Liver (tissue), 9 donors: ENCODE measurements around the gene DDR1. TPM values are rescaled to one million over a fixed set of nuclear protein-coding genes. Genes with fewer than 3 reads are reported as not detected.
"Not testable (repeated sequence)": the region's sequence is repeated elsewhere in the genome, so short reads cannot be mapped to it uniquely, and the experiment has no call there.

Experiments
- DNase-seq: peaks from one replicate; pipeline ENCODE4 v3.0.0-alpha.2; 2017; ENCODE audit warnings: low spot score
- H3K27ac ChIP-seq, 2 donors: one replicate each; pipeline ENCODE4 v1.7.0; 2013; ENCODE audit warnings: inconsistent platforms in 2 of 2, low read length in 2 of 2, control low read depth in 1 of 2, low read depth in 1 of 2, mild to moderate bottlenecking in 1 of 2
- H3K27me3 ChIP-seq, 4 donors: one replicate each; pipeline versions ENCODE4 v1.6.1 to v1.7.0; 2013; ENCODE audit warnings: low read length in 3 of 4, inconsistent platforms in 1 of 4, mild to moderate bottlenecking in 1 of 4, moderate library complexity in 1 of 4; ENCODE audit not compliant: control insufficient read depth in 4 of 4, insufficient read depth in 4 of 4
- H3K36me3 ChIP-seq, 4 donors: one replicate each; pipeline versions ENCODE4 v1.6.1 to v1.7.0; 2013; ENCODE audit warnings: low read length in 3 of 4, mild to moderate bottlenecking in 3 of 4, low read depth in 1 of 4, moderate library complexity in 1 of 4; ENCODE audit not compliant: control insufficient read depth in 4 of 4, insufficient read depth in 3 of 4
- H3K4me1 ChIP-seq, 4 donors: one replicate each; pipeline versions ENCODE4 v1.6.1 to v1.7.0; 2013; ENCODE audit warnings: low read length in 3 of 4, mild to moderate bottlenecking in 3 of 4, moderate library complexity in 1 of 4; ENCODE audit not compliant: control insufficient read depth in 4 of 4, insufficient read depth in 4 of 4
- H3K4me3 ChIP-seq, 3 donors: one replicate each; pipeline versions ENCODE4 v1.6.1 to v1.7.0; 2013; ENCODE audit warnings: low read length in 3 of 3, control low read depth in 1 of 3, low read depth in 1 of 3, mild to moderate bottlenecking in 1 of 3
- H3K9ac ChIP-seq, 2 donors: one replicate each; pipeline ENCODE4 v1.7.0; 2013; ENCODE audit warnings: low read length in 2 of 2, mild to moderate bottlenecking in 2 of 2, moderate library complexity in 2 of 2, control low read depth in 1 of 2, low read depth in 1 of 2
- H3K9me3 ChIP-seq, 4 donors: one replicate each; pipeline versions ENCODE4 v1.6.1 to v1.7.0; 2013; ENCODE audit warnings: low read length in 3 of 4; ENCODE audit not compliant: control insufficient read depth in 4 of 4
- FOXA1 ChIP-seq: IDR thresholded peaks from 2 replicates; pipeline ENCODE4 v1.6.1; 2016; ENCODE audit warnings: antibody characterized with exemption
- FOXA2 ChIP-seq: IDR thresholded peaks from 2 replicates; pipeline ENCODE4 v1.6.1; 2016; ENCODE audit warnings: antibody characterized with exemption
- GABPA ChIP-seq, 2 donors: IDR thresholded peaks in 1 of 2; conservative IDR thresholded peaks in 1 of 2; 2 replicates each; pipeline ENCODE4 v1.6.1; 2016; ENCODE audit warnings: antibody characterized with exemption in 2 of 2, mild to moderate bottlenecking in 1 of 2, moderate library complexity in 1 of 2
- HNF4G ChIP-seq: IDR thresholded peaks from 2 replicates; pipeline ENCODE4 v1.6.1; 2016; ENCODE audit warnings: antibody characterized with exemption
- JUND ChIP-seq, 2 donors: IDR thresholded peaks; 2 replicates each; pipeline ENCODE4 v1.6.1; 2016; ENCODE audit warnings: antibody characterized with exemption in 2 of 2
- NR2F2 ChIP-seq: IDR thresholded peaks from 2 replicates; pipeline ENCODE4 v1.6.1; 2016; ENCODE audit warnings: antibody characterized with exemption
- RAD21 ChIP-seq, 2 donors: IDR thresholded peaks; 2 replicates each; pipeline ENCODE4 v1.6.1; 2016; ENCODE audit warnings: antibody characterized with exemption in 2 of 2, mild to moderate bottlenecking in 2 of 2
- RXRA ChIP-seq, 2 donors: IDR thresholded peaks; 2 replicates each; pipeline ENCODE4 v1.6.1; 2017 to 2018; ENCODE audit warnings: antibody characterized with exemption in 2 of 2, mild to moderate bottlenecking in 1 of 2
- SP1 ChIP-seq: IDR thresholded peaks from 2 replicates; pipeline ENCODE4 v1.6.1; 2018; ENCODE audit warnings: antibody characterized with exemption, mild to moderate bottlenecking
- TAF1 ChIP-seq: conservative IDR thresholded peaks from 2 replicates; pipeline ENCODE4 v1.6.1; 2016; ENCODE audit warnings: antibody characterized with exemption, mild to moderate bottlenecking
- YY1 ChIP-seq: IDR thresholded peaks from 2 replicates; pipeline ENCODE4 v1.6.1; 2016; ENCODE audit warnings: antibody characterized with exemption, mild to moderate bottlenecking
- WGBS: extraction: QIAGEN DNeasy Blood & Tissue Kit; methylation state at CpG from one replicate; pipeline ENCODE4 v1.1.7; 2013; 5-methylcytosine and 5-hydroxymethylcytosine counted together
- polyA plus RNA-seq, 2 donors: library from polyadenylated mRNA; stranded (reverse) in 1 of 2; unstranded in 1 of 2; fragments of 200-250 nt in 1 of 2; fragments of >200 nt in 1 of 2; fragmentation: Nextera tagmentation in 1 of 2; extraction: Ambion mirVana in 1 of 2; gene quantifications; one replicate each; pipeline versions ENCODE4 v1.2.1 to v1.2.3, GENCODE V29; 2013 to 2015
- total RNA-seq, 2 donors: library from RNA; depleted of rRNA; stranded (reverse); fragments of >200 nt; gene quantifications; one replicate each; pipeline ENCODE4 v1.2.3, GENCODE V29; 2014
- TF ChIP-seq, protein P1 (sequence below): fragments of 150-350 bp; IDR thresholded peaks from 2 replicates; pipeline ENCODE4 v1.5.1; 2017; ENCODE audit warnings: improper control_type of control experiment, low read depth, low read length; ENCODE audit not compliant: missing input control
- TF ChIP-seq, protein P2 (sequence below): IDR thresholded peaks from 2 replicates; pipeline ENCODE4 v1.6.1; 2016; ENCODE audit warnings: antibody characterized with exemption, mild to moderate bottlenecking
- TF ChIP-seq, protein P3 (sequence below): IDR thresholded peaks from 2 replicates; pipeline ENCODE4 v1.6.1; 2016; ENCODE audit warnings: antibody characterized with exemption
- TF ChIP-seq, protein P4 (sequence below): IDR thresholded peaks from 2 replicates; pipeline ENCODE4 v1.6.1; 2016; ENCODE audit warnings: antibody characterized with exemption
- donor health status: healthy.
- donor health status: healthy.
- donor health status: healthy.
- donor health status: healthy.
- donor health status: healthy.

The DDR1 gene
- total and polyA plus RNA-seq, 4 donors = 1.2 to 5.3 (median 4.4) TPM

DNA sequence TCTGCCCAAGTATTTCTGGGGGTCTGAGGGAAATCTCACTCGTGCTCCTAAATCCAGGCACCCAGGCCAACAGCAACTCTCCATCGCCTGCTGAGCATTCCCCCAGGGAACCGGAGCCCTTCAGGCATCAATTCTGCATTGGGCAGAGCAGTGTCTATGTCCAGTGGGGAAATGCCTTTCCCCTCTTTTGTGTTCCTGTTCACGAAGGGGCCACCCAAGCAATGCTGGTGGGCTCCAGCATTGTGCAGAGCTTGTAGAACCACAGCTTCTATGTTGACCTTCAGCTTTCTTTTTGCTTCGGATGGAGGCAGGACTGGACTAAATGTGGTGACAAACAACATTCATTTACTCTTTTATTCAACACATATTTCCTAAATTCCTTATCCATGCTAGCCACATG is 27.2 kb upstream of the DDR1 start:
- Histone ChIP-seq H3K9me3 (no peaks in the 10 kb centered on the region), H3K4me3 (no peak overlapping the region), H3K27ac (no peak overlapping the region), H3K27me3 (no peaks in the 10 kb centered on the region), H3K4me1 (no peaks in the 10 kb centered on the region), H3K9ac (no peak overlapping the region), H3K36me3 (no peaks in the 10 kb centered on the region)
- TF ChIP-seq NR2F2 = no peak
- TF ChIP-seq HNF4G = no peak
- TF ChIP-seq YY1 = no peak
- TF ChIP-seq, protein P1, sequence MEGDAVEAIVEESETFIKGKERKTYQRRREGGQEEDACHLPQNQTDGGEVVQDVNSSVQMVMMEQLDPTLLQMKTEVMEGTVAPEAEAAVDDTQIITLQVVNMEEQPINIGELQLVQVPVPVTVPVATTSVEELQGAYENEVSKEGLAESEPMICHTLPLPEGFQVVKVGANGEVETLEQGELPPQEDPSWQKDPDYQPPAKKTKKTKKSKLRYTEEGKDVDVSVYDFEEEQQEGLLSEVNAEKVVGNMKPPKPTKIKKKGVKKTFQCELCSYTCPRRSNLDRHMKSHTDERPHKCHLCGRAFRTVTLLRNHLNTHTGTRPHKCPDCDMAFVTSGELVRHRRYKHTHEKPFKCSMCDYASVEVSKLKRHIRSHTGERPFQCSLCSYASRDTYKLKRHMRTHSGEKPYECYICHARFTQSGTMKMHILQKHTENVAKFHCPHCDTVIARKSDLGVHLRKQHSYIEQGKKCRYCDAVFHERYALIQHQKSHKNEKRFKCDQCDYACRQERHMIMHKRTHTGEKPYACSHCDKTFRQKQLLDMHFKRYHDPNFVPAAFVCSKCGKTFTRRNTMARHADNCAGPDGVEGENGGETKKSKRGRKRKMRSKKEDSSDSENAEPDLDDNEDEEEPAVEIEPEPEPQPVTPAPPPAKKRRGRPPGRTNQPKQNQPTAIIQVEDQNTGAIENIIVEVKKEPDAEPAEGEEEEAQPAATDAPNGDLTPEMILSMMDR = no peak
- TF ChIP-seq, protein P2, sequence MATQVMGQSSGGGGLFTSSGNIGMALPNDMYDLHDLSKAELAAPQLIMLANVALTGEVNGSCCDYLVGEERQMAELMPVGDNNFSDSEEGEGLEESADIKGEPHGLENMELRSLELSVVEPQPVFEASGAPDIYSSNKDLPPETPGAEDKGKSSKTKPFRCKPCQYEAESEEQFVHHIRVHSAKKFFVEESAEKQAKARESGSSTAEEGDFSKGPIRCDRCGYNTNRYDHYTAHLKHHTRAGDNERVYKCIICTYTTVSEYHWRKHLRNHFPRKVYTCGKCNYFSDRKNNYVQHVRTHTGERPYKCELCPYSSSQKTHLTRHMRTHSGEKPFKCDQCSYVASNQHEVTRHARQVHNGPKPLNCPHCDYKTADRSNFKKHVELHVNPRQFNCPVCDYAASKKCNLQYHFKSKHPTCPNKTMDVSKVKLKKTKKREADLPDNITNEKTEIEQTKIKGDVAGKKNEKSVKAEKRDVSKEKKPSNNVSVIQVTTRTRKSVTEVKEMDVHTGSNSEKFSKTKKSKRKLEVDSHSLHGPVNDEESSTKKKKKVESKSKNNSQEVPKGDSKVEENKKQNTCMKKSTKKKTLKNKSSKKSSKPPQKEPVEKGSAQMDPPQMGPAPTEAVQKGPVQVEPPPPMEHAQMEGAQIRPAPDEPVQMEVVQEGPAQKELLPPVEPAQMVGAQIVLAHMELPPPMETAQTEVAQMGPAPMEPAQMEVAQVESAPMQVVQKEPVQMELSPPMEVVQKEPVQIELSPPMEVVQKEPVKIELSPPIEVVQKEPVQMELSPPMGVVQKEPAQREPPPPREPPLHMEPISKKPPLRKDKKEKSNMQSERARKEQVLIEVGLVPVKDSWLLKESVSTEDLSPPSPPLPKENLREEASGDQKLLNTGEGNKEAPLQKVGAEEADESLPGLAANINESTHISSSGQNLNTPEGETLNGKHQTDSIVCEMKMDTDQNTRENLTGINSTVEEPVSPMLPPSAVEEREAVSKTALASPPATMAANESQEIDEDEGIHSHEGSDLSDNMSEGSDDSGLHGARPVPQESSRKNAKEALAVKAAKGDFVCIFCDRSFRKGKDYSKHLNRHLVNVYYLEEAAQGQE = no peak
- no peak for TF ChIP-seq GABPA (IDR thresholded peaks at IDR 0.05 in 1 of 2, conservative IDR thresholded peaks at IDR 0.05 in 1 of 2)
- no peak for DNase-seq
- 81% methylated on average over 5 of the region's 5 CpGs for WGBS

DNA sequence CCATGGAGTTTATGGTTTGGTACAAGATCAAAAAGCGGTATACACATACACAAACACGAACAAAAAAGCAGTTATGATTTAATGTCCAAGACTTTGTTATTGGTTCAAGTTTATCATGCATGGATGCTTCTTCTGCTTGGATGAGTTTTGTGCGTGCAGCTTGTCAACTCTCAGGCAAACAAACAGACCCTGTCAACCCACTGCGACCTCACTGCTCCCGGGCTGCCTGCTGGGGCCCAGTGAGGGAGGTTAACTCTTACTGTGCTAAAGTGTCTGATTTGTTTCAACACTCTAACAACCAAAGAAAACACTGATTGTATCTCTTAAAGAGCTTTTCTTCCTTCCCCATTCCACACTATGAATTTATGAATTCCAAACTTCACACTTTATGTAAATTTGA is 26.8 kb upstream of the DDR1 start:
- no peaks in the 10 kb centered on the region for H3K9me3 ChIP-seq
- no peak for TF ChIP-seq HNF4G
- no peak for TF ChIP-seq FOXA2
- TF ChIP-seq, protein P2 = no peak
- no peak for TF ChIP-seq JUND (IDR thresholded peaks at IDR 0.05)
- TF ChIP-seq, protein P1 = no peak
- no peak for TF ChIP-seq TAF1
- no peak for TF ChIP-seq YY1
- TF ChIP-seq, protein P3, sequence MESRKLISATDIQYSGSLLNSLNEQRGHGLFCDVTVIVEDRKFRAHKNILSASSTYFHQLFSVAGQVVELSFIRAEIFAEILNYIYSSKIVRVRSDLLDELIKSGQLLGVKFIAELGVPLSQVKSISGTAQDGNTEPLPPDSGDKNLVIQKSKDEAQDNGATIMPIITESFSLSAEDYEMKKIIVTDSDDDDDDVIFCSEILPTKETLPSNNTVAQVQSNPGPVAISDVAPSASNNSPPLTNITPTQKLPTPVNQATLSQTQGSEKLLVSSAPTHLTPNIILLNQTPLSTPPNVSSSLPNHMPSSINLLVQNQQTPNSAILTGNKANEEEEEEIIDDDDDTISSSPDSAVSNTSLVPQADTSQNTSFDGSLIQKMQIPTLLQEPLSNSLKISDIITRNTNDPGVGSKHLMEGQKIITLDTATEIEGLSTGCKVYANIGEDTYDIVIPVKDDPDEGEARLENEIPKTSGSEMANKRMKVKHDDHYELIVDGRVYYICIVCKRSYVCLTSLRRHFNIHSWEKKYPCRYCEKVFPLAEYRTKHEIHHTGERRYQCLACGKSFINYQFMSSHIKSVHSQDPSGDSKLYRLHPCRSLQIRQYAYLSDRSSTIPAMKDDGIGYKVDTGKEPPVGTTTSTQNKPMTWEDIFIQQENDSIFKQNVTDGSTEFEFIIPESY = no peak
- TF ChIP-seq, protein P4, sequence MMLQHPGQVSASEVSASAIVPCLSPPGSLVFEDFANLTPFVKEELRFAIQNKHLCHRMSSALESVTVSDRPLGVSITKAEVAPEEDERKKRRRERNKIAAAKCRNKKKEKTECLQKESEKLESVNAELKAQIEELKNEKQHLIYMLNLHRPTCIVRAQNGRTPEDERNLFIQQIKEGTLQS = no peak
- TF ChIP-seq RXRA (IDR thresholded peaks at IDR 0.05) = no peak
- TF ChIP-seq RAD21 (IDR thresholded peaks at IDR 0.05) = no peak
- no peak for TF ChIP-seq SP1
- TF ChIP-seq GABPA (IDR thresholded peaks at IDR 0.05 in 1 of 2, conservative IDR thresholded peaks at IDR 0.05 in 1 of 2) = no peak
- no peak for TF ChIP-seq FOXA1
- WGBS = 60% methylated on average over 5 of the region's 5 CpGs
- H3K9ac ChIP-seq = no peak overlapping the region
- H3K36me3 ChIP-seq = no peaks in the 10 kb centered on the region
- no peak overlapping the region for H3K4me3 ChIP-seq
- H3K27me3 ChIP-seq = no peaks in the 10 kb centered on the region
- no peak overlapping the region for H3K27ac ChIP-seq
- no peaks in the 10 kb centered on the region for H3K4me1 ChIP-seq
- no peak for DNase-seq

DNA sequence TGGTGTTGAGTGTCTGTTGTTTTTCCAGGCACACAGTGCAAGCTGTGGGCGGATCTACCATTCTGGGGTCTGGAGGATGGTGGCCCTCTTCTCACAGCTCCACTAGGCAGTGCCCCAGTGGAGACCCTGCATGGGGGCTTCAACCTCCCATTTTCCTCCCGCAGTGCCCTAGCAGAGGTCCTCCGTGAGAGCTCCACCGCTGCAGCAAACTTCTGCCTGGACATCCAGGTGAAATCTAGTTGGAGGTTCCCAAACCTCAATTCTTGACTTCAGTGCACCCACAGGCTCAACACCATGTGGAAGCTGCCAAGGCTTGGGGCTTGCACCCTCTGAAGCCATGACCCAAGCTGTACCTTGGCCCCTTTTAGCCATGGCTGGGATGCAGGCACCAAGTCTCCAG is 24.6 kb upstream of the DDR1 start:
- 98% methylated on average over 4 of the region's 4 CpGs for WGBS
- not testable (repeated sequence) for H3K27me3 ChIP-seq, H3K4me3 ChIP-seq, H3K9me3 ChIP-seq, H3K9ac ChIP-seq, H3K36me3 ChIP-seq, H3K27ac ChIP-seq, H3K4me1 ChIP-seq, DNase-seq
